GM19372 (cell line): ENCODE results near the gene CRKL.
"Not testable (repeated sequence)": the region's sequence is repeated elsewhere in the genome, so short reads cannot be mapped to it uniquely, and the experiment has no call there.

Source experiments
- ATAC-seq: cut with Tn5 transposase; IDR thresholded peaks from one replicate; pipeline ENCODE4 v1.9.1; 2021; ENCODE audit warnings: mild to moderate bottlenecking, low read depth, moderate library complexity; ENCODE audit not compliant: unreplicated experiment

The CRKL gene

DNA sequence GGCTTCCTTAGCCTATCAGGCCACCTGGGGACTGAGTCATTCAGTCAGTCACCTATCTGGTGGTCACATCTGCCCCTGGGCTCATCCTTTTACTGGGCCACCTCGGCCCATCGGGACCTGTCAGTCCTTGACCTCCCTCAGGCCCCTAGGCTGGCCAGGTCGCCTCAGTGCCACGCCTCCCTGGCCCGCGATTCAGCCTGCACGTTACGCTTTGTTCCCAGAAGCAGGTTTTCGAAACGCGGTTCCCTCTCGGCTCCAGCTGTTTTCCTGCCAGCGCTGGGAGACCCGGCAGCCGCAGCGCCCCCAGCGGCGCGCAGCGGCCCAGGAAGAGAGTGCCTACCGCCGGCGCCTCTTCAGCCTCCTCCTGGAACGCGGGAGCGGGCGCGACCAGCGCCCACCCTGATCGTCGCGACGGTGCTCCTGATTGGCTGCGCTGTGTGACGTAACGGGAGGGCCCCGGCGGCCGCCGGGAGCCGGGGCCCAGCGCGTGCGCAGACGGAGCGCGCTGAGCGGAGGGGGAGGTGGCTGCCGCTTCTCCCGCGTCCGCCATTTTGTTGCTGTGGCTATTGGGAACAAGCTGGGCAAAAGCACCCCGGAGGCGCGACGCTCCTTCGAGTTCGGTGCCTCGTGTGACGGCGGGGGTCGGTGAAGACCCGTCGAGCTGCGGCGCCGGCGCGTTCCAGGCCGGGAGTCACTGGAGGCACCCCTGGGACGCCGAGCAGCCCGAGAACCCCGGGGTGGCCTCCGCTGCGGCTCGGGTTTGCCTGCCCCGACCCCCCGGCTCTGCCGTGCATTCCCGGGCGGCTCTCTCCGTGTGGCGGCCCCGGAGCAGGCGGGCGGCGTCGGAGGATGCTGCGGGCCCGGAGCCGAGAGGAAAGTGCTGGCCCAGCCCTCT lies at the start of gene CRKL:
CRKL (plus strand) TSS at position 492 of the 895 bp plus-strand sequence. CDS start 528 bp downstream, outside the sequence.
- ATAC-seq, result peak; percentile 88

DNA sequence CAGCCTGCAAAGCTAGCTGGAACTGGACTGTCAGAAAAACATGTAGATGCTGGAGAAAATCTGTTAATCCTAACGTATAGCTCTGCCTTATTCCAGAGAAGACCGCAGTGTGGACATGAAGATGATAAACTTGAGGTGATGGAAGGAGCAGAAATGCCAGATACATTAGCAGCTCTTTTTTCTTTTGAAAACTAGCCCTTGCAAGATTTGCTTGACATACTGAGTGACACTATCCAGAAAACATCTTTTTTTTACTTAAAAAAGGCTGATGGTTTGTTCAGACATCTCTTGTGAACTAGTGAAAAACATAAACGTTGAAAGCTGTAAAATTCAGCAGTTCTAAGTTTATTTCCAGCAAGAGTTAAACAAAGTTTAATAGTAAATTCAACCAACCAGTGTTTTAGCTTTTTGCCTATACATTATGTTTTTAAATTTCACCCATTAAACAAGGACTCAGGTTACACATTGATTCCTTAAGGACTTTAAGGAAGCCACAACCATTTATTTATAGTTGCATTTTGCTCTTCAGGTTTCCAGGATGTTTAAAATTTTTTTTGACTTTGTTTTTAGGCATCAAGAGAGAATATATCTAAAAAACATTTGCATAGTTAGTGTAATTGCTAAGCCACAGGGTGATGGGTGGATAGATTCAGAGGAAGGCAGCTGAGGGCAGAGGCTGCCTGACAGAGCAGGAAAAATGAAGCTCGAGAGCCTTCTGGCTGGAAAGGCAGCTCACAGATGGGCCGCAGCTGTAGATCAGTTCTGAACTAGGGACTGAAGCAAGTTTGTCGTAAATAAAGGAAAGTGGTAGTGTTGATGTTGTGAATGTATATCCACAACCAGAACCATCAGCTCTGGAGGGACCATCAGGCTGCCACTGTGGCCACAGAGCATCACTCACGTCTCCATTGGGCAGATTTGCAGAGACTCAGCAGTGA lies 48.9 kb upstream of the CRKL start:
- no peak for ATAC-seq

GRCh38 chr22:20869234-20869633 lies 48.0 kb upstream of the CRKL start:
- no peak for ATAC-seq

- ATAC-seq, result no peak
Measured at GRCh38 chr22:20873214-20873613, 44.0 kb upstream of the CRKL start.

DNA sequence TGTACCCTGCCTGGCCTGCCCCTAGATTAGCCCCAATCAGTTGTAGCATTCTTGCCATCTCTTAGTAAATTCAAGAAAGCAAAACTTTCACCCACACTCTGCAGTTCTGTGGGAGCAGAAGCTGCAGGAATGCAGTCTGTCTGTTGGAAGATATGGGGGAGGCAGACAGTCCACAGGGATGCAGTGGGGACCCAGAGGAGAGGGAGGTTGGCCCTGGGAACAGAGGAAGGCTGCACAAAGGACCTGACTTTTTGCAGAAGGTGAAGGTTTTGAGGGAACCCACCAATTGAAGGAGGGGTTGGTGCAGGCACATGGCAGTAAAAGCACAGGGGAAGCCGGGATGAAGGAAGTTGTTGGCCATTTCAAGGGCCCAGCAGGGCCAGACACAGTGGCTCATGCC lies 41.9 kb upstream of the CRKL start:
- no peak for ATAC-seq

- no peak for ATAC-seq
Measured at GRCh38 chr22:20877715-20878114, 39.5 kb upstream of the CRKL start.

GRCh38 chr22:20881231-20881630 lies 36.0 kb upstream of the CRKL start:
- no peak for ATAC-seq

DNA sequence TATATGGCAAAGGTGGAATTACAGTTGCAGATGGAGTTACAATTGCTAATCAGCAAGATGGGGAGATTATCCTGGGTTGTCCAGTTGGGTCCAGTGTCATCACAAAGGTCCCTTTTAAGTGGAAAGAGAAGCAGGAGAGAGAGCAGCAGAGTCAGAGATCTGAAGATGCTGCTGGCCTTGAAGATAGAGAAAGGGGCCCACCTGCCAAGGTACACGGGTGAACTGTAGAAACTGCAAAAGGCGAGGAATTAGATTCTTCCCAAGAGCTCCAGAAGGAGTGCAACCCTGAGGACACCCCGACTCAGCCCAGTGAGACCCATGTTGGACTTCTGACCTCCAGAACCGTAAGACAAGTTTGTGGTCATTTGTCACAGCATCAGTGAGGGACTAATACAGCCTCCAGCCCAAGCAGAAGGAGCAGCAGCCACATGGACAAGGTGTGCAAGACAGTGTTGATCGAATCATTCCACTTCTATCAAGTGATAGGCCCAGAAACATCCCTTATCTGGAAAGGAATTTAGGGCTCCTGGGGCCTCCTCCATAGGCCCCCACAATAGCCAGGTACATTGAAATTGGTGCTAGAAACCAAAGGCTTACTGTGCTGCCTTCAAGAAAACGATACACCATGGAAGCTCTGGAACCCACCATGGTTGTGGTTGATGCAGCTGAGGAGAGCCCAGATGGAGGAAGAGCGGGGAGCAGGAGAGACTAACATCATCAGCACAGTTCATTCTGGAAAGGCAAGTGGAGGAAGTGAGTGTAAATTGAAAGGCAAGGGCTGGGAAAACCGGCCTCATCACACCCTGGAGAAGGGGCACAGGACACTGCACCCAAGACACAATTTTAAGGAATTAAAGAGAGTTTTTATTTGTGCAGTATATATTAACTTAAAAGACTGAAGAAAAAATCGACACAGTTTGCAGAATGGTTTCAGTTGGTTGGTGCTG lies 35.1 kb upstream of the CRKL start:
- no peak for ATAC-seq

DNA sequence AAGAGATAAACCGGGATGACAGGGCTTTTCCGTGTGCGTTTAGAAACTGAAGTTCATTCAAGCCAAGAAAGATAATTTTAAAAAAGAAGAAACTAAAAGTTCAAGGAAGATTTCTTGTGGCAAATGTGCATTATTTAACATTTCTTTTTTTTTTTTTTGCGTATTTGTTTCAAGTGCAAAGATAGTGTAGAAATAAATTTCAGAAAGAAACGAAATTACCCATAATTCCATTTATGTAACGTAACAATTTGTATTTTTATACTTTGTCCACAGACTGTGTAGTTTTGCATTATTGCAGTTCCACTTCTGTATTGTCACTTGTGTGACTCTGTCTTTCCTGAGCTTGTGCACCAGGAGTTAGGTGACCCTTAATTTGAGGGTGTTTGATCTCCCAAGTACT lies 34.4 kb upstream of the CRKL start:
- ATAC-seq, result no peak

- ATAC-seq, result no peak
Measured at GRCh38 chr22:20884454-20884853, 32.8 kb upstream of the CRKL start.

DNA sequence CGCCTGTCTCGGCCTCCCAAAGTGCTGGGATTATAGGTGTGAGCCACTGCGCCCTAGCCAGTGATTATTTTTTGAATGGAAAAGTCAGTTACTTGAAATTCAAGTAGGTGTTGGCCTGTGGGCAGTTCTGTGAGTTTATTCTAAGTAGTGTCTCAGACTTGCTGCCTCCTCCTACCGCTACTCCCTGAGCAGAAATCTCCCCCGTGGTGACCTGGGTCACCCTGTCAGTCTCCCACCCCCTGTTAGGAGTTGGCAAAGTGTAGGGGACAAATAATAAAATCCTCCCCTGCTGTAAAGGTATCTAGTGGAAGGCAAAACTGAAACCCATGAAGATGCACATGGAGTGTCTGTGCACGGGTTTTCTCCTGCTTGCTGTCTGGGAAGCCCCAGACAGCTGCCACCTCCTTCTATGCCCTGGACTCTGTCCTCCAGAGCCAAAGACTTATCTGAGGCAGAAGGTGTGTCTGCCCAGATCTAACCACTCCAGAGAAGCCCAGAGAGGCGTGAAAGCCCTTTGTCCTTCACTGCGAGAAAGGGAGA lies 32.1 kb upstream of the CRKL start:
- ATAC-seq, result no peak

DNA sequence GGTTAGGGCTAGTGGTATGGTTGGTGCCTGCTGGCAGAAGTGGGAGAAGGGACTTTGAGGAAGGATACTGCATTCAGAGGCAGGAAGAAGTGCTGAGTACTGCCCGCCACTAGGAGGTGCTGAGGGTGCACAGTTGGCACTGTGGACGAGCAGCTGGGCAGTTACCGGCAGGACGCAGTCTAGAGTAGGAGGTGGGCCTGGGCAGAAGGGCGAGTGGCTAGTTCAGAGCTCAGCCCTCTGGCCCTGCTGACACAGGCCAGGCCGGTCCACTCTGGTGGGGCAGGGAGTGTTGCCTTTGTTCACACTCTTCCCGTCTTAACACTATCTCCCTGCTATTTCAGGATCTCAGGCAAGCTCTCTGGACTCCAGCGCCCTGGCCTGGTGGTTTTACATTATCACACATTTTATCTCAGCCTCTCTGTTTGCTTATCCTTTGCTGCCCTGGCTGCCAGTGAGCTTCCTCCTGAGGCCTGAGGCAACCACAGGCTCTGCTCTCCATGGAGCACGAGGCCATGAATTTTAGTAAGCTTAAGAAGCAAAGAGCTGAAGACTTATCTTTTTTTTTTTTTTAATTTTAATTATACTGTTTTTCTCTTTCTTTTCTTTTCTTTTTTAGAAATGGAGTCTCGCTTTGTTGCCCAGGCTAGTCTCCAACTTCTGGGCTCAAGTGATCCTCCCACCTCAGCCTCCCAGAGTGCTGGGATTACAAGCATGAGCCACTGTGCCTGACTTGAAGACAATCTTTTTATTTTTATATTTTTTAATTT lies 31.5 kb upstream of the CRKL start:
- no peak for ATAC-seq

GRCh38 chr22:20887375-20887774 lies 29.8 kb upstream of the CRKL start:
- ATAC-seq, result no peak

DNA sequence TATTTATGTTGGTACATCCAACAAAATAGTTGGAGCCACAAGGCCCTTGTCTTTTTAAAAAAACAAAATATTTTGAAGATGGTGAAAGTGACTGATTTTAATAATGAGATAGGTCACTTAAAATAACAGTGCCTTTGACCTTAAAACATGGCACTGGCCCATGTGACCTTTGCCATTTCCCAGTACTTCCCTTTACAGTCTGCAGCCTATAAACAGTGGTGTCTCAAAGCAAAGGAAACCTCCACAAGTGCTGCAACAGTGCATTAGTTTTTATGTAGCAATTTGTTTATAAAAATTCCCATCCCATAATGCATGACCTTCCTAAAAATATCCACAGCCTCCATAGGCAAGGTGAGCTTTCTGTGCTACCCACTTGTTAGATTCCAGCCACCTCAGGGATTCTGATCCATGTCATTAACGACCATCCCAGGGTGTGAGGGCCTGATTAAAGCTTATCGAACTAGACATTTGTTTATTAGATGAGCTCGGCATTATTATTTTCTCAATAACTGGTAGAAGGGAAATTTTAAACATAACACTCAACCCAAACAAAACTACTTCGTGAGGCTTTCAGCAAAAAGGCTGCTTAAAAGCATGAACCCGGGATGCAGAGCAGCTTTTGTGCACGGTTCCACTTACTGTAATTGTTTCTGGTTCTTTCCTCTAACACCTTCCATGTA lies 28.0 kb upstream of the CRKL start:
- ATAC-seq, result no peak

GRCh38 chr22:20889904-20890540 lies 27.2 kb upstream of the CRKL start:
- no peak for ATAC-seq

- no peak for ATAC-seq
Measured at GRCh38 chr22:20890975-20891374, 26.2 kb upstream of the CRKL start.

- ATAC-seq, result not testable (repeated sequence)
Measured at GRCh38 chr22:20897737-20898136, 19.5 kb upstream of the CRKL start.

DNA sequence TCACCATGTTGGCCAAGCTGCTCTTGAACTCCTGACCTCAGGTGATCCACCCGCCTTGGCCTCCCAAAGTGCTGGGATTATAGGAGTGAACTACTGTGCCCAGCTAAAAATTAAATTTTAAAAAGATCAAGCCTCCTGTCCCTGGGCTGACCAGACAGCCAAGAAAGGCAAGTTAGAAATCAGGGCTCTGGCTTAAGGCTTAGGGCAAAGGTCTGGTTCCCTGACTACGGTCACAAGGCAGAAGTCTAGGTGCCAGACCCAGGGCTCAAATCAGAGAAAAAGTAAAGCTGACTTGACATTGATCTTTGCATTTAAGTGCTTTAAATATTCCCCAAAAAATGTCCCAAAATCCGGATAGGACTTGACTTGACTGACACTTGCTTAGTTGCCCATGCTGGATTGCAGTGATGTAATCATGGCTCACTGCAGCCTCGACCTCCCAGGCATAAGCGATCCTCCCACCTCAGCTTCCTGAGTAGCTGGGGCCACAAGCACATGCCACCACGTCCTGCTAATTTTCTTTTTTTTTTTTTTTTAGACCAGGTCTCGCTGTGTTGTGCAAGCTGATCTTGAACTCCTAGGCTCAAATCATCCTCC lies 17.3 kb upstream of the CRKL start:
- no peak for ATAC-seq
